CD4-positive, alpha-beta T cell treated with Interleukin-4 for 1 hour (primary cell): ENCODE measurements around the gene DCTN3.

Experiments
- DNase-seq, 2 donors: peaks; one replicate each; pipeline ENCODE4 v3.0.0-alpha.2; 2020 to 2022

Gene DCTN3

DNA sequence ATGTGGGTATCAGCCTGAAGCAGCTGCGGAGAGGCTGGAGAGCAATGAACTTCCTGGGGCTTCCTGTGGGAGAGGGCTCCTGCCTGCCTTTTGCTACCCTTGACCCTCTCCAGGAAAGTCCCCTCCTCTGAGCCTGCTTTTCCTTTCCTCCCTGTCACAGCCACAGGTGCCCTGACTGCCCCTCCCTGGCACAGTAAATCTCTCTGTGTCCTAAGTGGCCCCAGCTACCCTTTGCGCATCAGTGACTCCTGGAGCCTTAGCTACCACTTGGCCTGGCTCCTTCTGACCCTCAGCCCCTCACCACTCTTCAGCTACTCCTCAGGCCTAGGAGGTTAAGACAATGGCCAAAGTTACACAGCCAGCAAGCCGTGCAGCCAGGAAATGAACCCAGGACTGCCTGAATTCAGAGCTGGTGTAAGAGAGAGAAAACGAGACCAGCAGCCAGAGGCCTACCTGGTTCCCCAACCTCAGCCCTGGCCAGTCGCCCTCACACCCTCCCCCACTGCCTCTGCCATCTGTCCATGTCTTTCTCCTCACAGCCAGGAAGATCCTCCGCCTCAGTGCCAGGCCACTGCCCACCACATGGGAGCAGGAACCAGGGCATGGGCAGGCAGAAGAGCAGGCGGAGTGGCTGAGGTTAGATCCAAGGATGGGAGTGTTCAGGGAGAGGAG, 49.4 kb downstream of the DCTN3 start:
- no peak for DNase-seq

DNA sequence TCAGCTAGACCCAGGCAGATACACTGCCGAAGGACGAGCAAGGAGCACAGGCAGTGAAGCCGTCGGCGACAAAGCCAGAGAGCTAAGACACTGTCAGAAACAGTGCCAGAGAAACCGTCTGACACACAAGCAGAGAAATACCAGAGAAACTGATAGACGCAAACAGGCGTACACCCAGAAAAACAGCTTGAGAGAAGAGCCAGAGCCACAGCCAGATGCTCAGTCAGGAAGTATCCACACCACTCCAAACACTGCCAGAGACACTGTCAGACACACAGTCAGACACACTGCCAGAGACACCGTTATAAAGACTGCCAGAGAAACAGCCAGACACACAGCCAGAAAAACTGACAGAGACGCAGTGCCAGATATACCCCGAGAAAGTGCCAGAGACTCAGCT, 49.9 kb downstream of the DCTN3 start:
- DNase-seq, result no peak

- no peak for DNase-seq
Measured at GRCh38 chr9:34568774-34569173, 51.5 kb downstream of the DCTN3 start.

DNA sequence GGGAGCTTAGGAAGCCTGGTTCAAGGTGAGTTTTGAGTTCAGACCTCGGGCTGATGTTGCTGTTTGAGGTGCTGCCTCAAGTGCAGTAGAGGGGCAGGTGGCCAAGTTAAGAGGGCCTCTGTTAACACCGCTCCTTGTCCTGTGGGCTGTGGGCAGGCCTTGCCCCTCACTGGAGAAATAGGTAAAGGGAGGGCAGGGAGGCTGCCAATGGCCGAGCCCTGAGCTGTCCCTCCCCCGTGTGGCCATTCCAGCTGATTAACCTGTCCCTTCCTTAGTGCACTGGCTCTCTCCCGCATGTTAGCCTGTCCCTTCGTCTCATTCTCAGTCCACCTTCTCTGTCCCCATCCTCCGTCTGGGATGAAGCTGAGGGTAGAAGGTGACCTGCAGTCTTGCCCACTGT, 52.2 kb downstream of the DCTN3 start:
- DNase-seq, result no peak

- DNase-seq, result no peak
Measured at GRCh38 chr9:34566972-34567371, 53.3 kb downstream of the DCTN3 start.

- no peak for DNase-seq
Measured at GRCh38 chr9:34566322-34566721, 54.0 kb downstream of the DCTN3 start.

DNA sequence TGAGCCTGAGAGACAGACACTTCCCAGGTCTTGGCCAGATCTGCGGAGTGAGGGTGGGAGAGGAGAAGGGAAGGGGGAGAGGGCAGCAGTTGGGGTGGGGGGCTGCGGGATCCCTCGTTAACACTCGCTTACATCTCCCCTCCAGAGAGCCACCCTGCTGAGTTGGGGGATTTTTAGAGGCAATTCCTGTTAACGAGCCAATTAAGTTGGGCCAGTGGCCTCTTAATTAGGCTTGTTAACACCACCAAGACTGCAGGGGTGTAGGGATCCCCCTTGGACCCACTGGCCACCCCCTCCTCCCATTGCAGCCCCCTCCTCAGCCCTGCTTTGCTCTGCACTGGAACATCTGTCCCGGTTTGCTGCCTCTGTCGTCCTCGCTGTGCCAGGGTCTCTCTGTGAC, 54.4 kb downstream of the DCTN3 start:
- DNase-seq, result no peak

DNA sequence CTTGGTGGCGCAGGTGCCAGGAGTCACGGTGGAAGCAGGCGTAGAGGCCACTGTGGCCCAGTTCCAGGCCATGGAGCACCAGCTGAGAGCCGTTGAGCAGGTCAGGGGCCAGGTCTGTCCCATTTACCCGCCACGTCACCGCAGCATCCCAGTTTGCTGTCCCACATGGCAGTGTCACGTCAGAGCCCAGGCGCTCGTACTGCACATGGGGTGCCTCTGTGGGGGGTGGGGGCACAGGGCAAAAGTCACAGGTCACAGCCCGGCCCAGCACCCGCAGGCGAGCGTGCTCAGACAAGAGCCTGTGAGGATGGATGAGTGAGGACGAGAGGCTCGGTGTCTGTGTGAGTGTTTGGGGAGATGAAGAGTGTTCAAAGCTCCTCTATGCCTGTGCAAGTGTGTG, 55.7 kb downstream of the DCTN3 start:
- no peak for DNase-seq
